A673 (cell line): ENCODE measurements around the gene GSDMA.

Source experiments
- EZH2 ChIP-seq: fragments of 200-600 bp; sonication (generic); IDR thresholded peaks from 2 replicates; pipeline ENCODE4 v1.6.1; 2017; ENCODE audit warnings: borderline replicate concordance, low read depth, mild to moderate bottlenecking, mixed read lengths, antibody characterized with exemption, low read length; ENCODE audit not compliant: poor library complexity, severe bottlenecking
- TF ChIP-seq, protein P1 (sequence below): fragments of 300-800, 200-600 bp; sonication (generic); conservative IDR thresholded peaks from 2 replicates; pipeline ENCODE4 v1.5.1; 2017; ENCODE audit warnings: low read depth, mild to moderate bottlenecking, antibody characterized with exemption, low read length, moderate library complexity, mixed read lengths

DNA sequence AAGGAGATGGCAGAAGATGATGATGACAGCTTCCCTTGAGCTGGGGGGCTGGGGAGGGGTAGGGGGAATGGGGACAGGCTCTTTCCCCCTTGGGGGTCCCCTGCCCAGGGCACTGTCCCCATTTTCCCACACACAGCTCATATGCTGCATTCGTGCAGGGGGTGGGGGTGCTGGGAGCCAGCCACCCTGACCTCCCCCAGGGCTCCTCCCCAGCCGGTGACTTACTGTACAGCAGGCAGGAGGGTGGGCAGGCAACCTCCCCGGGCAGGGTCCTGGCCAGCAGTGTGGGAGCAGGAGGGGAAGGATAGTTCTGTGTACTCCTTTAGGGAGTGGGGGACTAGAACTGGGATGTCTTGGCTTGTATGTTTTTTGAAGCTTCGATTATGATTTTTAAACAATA, 34.7 kb downstream of the GSDMA start:
- TF ChIP-seq EZH2 = no peak
- TF ChIP-seq, protein P1, sequence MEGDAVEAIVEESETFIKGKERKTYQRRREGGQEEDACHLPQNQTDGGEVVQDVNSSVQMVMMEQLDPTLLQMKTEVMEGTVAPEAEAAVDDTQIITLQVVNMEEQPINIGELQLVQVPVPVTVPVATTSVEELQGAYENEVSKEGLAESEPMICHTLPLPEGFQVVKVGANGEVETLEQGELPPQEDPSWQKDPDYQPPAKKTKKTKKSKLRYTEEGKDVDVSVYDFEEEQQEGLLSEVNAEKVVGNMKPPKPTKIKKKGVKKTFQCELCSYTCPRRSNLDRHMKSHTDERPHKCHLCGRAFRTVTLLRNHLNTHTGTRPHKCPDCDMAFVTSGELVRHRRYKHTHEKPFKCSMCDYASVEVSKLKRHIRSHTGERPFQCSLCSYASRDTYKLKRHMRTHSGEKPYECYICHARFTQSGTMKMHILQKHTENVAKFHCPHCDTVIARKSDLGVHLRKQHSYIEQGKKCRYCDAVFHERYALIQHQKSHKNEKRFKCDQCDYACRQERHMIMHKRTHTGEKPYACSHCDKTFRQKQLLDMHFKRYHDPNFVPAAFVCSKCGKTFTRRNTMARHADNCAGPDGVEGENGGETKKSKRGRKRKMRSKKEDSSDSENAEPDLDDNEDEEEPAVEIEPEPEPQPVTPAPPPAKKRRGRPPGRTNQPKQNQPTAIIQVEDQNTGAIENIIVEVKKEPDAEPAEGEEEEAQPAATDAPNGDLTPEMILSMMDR = no peak
